SK-N-SH (cell line): ENCODE measurements around the gene COLEC12. TPM values are rescaled to one million over a fixed set of nuclear protein-coding genes. Genes with fewer than 3 reads are reported as not detected.
A peak's percentile ranks its signal among the peaks of the same experiment; 100 is the strongest.

Experiments
- CTCF ChIA-PET: fragments of 300-600, 350-600 bp; formaldehyde crosslinking; extraction: SDS; loops from one replicate; lab custom pipeline; 2021; lab: Yijun Ruan, JAX
- POLR2A ChIA-PET: fragments of 350-600 bp; sonication (Branson Sonifier 250); formaldehyde crosslinking; extraction: SDS; loops from one replicate; lab custom pipeline; 2020; ENCODE audit warnings: antibody characterized with exemption, inconsistent platforms; lab: Yijun Ruan, JAX
- DNase-seq: peaks from one replicate; pipeline ENCODE4 v3.0.0; 2012
- H2AFZ ChIP-seq: fragments of 200-600 bp; sonication (generic); 2 replicates; pipeline ENCODE4 v1.8.1; 2016; ENCODE audit warnings: antibody characterized with exemption, mild to moderate bottlenecking, low read depth
- H3F3A ChIP-seq: fragments of 200-600 bp; sonication (generic); replicated peaks from 2 replicates; pipeline ENCODE3; 2016; ENCODE audit warnings: antibody characterized with exemption, mild to moderate bottlenecking; ENCODE audit not compliant: insufficient read depth
- H3K27ac ChIP-seq, 2 experiments: fragments of 200-500 bp in 1 of 2; fragments of 200-600 bp in 1 of 2; sonication (Bioruptor generic) in 1 of 2; sonication (generic), shearing (Covaris generic) in 1 of 2; 2 replicates each; pipeline versions ENCODE4 v1.5.1 to v1.6.1; 2014 to 2016; ENCODE audit warnings: low read depth in 2 of 2, inconsistent platforms in 1 of 2, low read length in 1 of 2, mild to moderate bottlenecking in 1 of 2, mixed read lengths in 1 of 2
- H3K27me3 ChIP-seq: fragments of 200-600 bp; sonication (generic), shearing (Covaris generic); 2 replicates; pipeline ENCODE4 v1.6.1; 2016; ENCODE audit warnings: mixed run types; ENCODE audit not compliant: insufficient read depth
- H3K36me3 ChIP-seq, 2 experiments: fragments of 200-500 bp in 1 of 2; fragments of 200-600 bp in 1 of 2; sonication (Bioruptor generic) in 1 of 2; sonication (generic) in 1 of 2; replicated peaks in 1 of 2; 2 replicates each; pipeline versions ENCODE3 to v1.5.1; 2014 to 2016; ENCODE audit warnings: low read length in 1 of 2, mild to moderate bottlenecking in 1 of 2; ENCODE audit not compliant: insufficient read depth in 2 of 2, control insufficient read depth in 1 of 2
- H3K4me1 ChIP-seq, 2 experiments: fragments of 200-500 bp in 1 of 2; fragments of 200-600 bp in 1 of 2; sonication (Bioruptor generic) in 1 of 2; sonication (generic), shearing (Covaris generic) in 1 of 2; 2 replicates each; pipeline versions ENCODE4 v1.5.1 to v1.6.1; 2014 to 2016; ENCODE audit warnings: low read depth in 1 of 2, low read length in 1 of 2, mixed run types in 1 of 2; ENCODE audit not compliant: insufficient read depth in 2 of 2, control insufficient read depth in 1 of 2
- H3K4me2 ChIP-seq: fragments of 200-600 bp; sonication (generic), shearing (Covaris generic); 2 replicates; pipeline ENCODE4 v1.6.1; 2017; ENCODE audit warnings: mixed run types
- H3K4me3 ChIP-seq, 2 experiments: fragments of 200-500 bp in 1 of 2; fragments of 200-600 bp in 1 of 2; sonication (Bioruptor generic) in 1 of 2; sonication (generic), shearing (Covaris generic) in 1 of 2; 2 replicates each; pipeline versions ENCODE4 v1.5.1 to v1.8.1; 2014 to 2016; ENCODE audit warnings: low read depth in 2 of 2, inconsistent platforms in 1 of 2, low read length in 1 of 2, mild to moderate bottlenecking in 1 of 2, mixed read lengths in 1 of 2, moderate library complexity in 1 of 2
- H3K79me2 ChIP-seq: fragments of 200-600 bp; sonication (generic); 2 replicates; pipeline ENCODE4 v1.8.1; 2017; ENCODE audit warnings: mild to moderate bottlenecking; ENCODE audit not compliant: insufficient read depth
- H3K9ac ChIP-seq: fragments of 200-600 bp; sonication (generic); 2 replicates; pipeline ENCODE4 v1.6.1; 2017; ENCODE audit warnings: mixed run types
- H3K9me2 ChIP-seq: fragments of 200-600 bp; sonication (generic); 2 replicates; pipeline ENCODE4 v1.6.1; 2017; ENCODE audit warnings: mixed run types
- H3K9me3 ChIP-seq: fragments of 200-600 bp; sonication (generic); 2 replicates; pipeline ENCODE4 v1.6.1; 2017; ENCODE audit warnings: mixed run types, mild to moderate bottlenecking, moderate library complexity
- H4K20me1 ChIP-seq: fragments of 200-600 bp; sonication (generic); 2 replicates; pipeline ENCODE4 v1.6.1; 2017; ENCODE audit warnings: mild to moderate bottlenecking, mixed run types; ENCODE audit not compliant: insufficient read depth
- IRF3 ChIP-seq: fragments of 150-350 bp; IDR thresholded peaks from 2 replicates; pipeline ENCODE4 v1.6.1; 2016; ENCODE audit warnings: mild to moderate bottlenecking, low read depth, low read length
- MXI1 ChIP-seq: IDR thresholded peaks from 2 replicates; pipeline ENCODE4 v1.6.1; 2012; ENCODE audit warnings: mild to moderate bottlenecking, low read depth, low read length, improper control_type of control experiment
- PBX3 ChIP-seq: IDR thresholded peaks from 2 replicates; pipeline ENCODE4; 2012
- USF2 ChIP-seq: fragments of 150-350 bp; IDR thresholded peaks from 2 replicates; pipeline ENCODE4 v1.6.1; 2017; ENCODE audit warnings: antibody characterized with exemption, low read length, low read depth, borderline replicate concordance
- ZBTB33 ChIP-seq: IDR thresholded peaks from 2 replicates; pipeline ENCODE4 v1.4.0; 2012; ENCODE audit warnings: low read depth, borderline replicate concordance
- WGBS: methylation state at CpG from one replicate; pipeline ENCODE4 v1.1.6; 2017; ENCODE audit warnings: low lambda C conversion rate; 5-methylcytosine and 5-hydroxymethylcytosine counted together
- polyA plus RNA-seq, 3 experiments: library from polyadenylated mRNA; depleted of rRNA; stranded (reverse); fragments of >200 nt; gene quantifications; 2 replicates each; pipeline ENCODE4 v1.2.3, GENCODE V29; 2012

COLEC12 gene
- polyA plus RNA-seq, 1 of the 3 experiments (the other 2 are of a cell fraction): 41.2 TPM

- Histone ChIP-seq H3K4me2 (no peak overlapping the region), H3F3A (peaks cover 12% of the 10 kb centered on the region), H4K20me1 (no peaks in the 10 kb centered on the region), H3K4me3 (no peak overlapping the region), H3K9me3 (no peaks in the 10 kb centered on the region), H2AFZ (no peak overlapping the region), H3K9me2 (no peaks in the 10 kb centered on the region), H3K9ac (no peak overlapping the region), H3K27me3 (no peaks in the 10 kb centered on the region), H3K4me1 (peaks cover 12 to 26% of the 10 kb centered on the region in 2 experiments), H3K79me2 (no peaks in the 10 kb centered on the region), H3K27ac (no peak overlapping the region), H3K36me3 (no peaks in the 10 kb centered on the region)
- WGBS: 79% methylated on average over 5 of the region's 5 CpGs
- CTCF ChIA-PET: interaction anchor here (1.3 kb wide), 1 partner anchor 224 kb away, joined by 3 read pairs; no protein-coding TSS in a partner anchor
- POLR2A ChIA-PET: no interaction called here
- TF ChIP-seq MXI1 (no peak), IRF3 (no peak), PBX3 (peak; percentile 49)
- no peak for DNase-seq
These were observed 100.0 kb downstream of the COLEC12 start for GRCh38 chr18:400456-400855.

GRCh38 chr18:399631-400135 lies 100.8 kb downstream of the COLEC12 start:
- H3K9ac ChIP-seq: no peak overlapping the region
- DNase-seq: no peak

More at GRCh38 chr18:399631-400135, 100.8 kb downstream of the COLEC12 start:
- H3K27ac ChIP-seq: no peak overlapping the region; a peak in 1 of 4 replicates
- H3K36me3 ChIP-seq: no peaks in the 10 kb centered on the region
- WGBS: 87% methylated on average over 10 of the region's 10 CpGs
- no peaks in the 10 kb centered on the region for H4K20me1 ChIP-seq
- POLR2A ChIA-PET: interaction anchor here (1.2 kb wide), 1 partner anchor 131 kb away, joined by 3 read pairs; the partner anchor contains the start of gene THOC1
- H3K9me3 ChIP-seq: no peaks in the 10 kb centered on the region
- peaks cover 17% of the 10 kb centered on the region for H3F3A ChIP-seq
- H3K4me1 ChIP-seq: peaks cover 15 to 33% of the 10 kb centered on the region in 2 experiments
- H3K79me2 ChIP-seq: no peaks in the 10 kb centered on the region
- H3K9me2 ChIP-seq: no peaks in the 10 kb centered on the region
- H3K4me2 ChIP-seq: no peak overlapping the region
- H2AFZ ChIP-seq: no peak overlapping the region
- CTCF ChIA-PET: interaction anchor here (0.6 to 1.2 kb wide), 4 partner anchors 11 to 226 kb away, joined by 3 to 4 read pairs (median 4); no protein-coding TSS in a partner anchor
- H3K4me3 ChIP-seq: no peak overlapping the region
- H3K27me3 ChIP-seq: no peaks in the 10 kb centered on the region
- TF ChIP-seq USF2 (no peak), ZBTB33 (no peak)
